HEK293 (cell line): ENCODE measurements around the gene PCBD1.

ENCODE experiments used
- CTCF ChIA-PET: fragments of 350-600 bp; formaldehyde crosslinking; extraction: SDS; loops from one replicate; lab custom pipeline; 2021; ENCODE audit warnings: antibody characterized with exemption; lab: Yijun Ruan, JAX
- POLR2A ChIA-PET: fragments of 300-600 bp; formaldehyde crosslinking; extraction: SDS; loops from one replicate; lab custom pipeline; 2020; ENCODE audit warnings: antibody characterized with exemption, inconsistent platforms; lab: Yijun Ruan, JAX
- H3K27ac ChIP-seq: fragments of 200-500 bp; sonication (Bioruptor generic); 2 replicates; pipeline ENCODE4 v1.5.1; 2014; ENCODE audit warnings: low read depth, low read length, control low read depth, inconsistent platforms; ENCODE audit errors: extremely low read depth
- H3K36me3 ChIP-seq, 2 experiments: fragments of 200-500 bp in 1 of 2; sonication (Bioruptor generic) in 1 of 2; 1 replicate in 1 of 2; 2 replicates in 1 of 2; pipeline ENCODE4 v1.5.1; 2014 to 2017; ENCODE audit warnings: inconsistent platforms in 2 of 2, low read length in 2 of 2; ENCODE audit not compliant: control insufficient read depth in 2 of 2, insufficient read depth in 1 of 2
- H3K4me1 ChIP-seq: fragments of 200-500 bp; sonication (Bioruptor generic); 2 replicates; pipeline ENCODE4 v1.5.1; 2014; ENCODE audit warnings: mild to moderate bottlenecking, low read length, inconsistent platforms; ENCODE audit not compliant: control insufficient read depth, insufficient read depth
- H3K4me3 ChIP-seq: 2 replicates; pipeline ENCODE4 v1.5.1; 2011; ENCODE audit warnings: low read depth, mild to moderate bottlenecking, control low read depth, low read length, moderate library complexity
- H3K9me3 ChIP-seq: fragments of 200-500 bp; sonication (Bioruptor generic); 2 replicates; pipeline ENCODE4 v1.5.1; 2014; ENCODE audit warnings: low read depth, low read length, inconsistent platforms; ENCODE audit not compliant: control insufficient read depth, insufficient read depth
- FEZF1 ChIP-seq: fragments of 450-650 bp; formaldehyde crosslinking; IDR thresholded peaks from 2 replicates; pipeline ENCODE4 v1.5.1; 2016; ENCODE audit warnings: missing biosample characterization, missing genetic modification characterization
- KLF10 ChIP-seq: fragments of 450-650 bp; IDR thresholded peaks from 2 replicates; pipeline ENCODE4 v1.5.1; 2018; ENCODE audit warnings: missing biosample characterization, mild to moderate bottlenecking, missing genetic modification characterization
- SCRT2 ChIP-seq: fragments of 450-650 bp; formaldehyde crosslinking; IDR thresholded peaks from 2 replicates; pipeline ENCODE4 v1.5.1; 2016; ENCODE audit warnings: missing biosample characterization, missing genetic modification characterization
- TSHZ1 ChIP-seq: fragments of 450-650 bp; formaldehyde crosslinking; IDR thresholded peaks from 2 replicates; pipeline ENCODE4 v1.5.1; 2016; ENCODE audit warnings: missing biosample characterization, missing genetic modification characterization, borderline replicate concordance
- ZBTB10 ChIP-seq: fragments of 450-650 bp; formaldehyde crosslinking; IDR thresholded peaks from 2 replicates; pipeline ENCODE4 v1.5.1; 2016; ENCODE audit warnings: missing biosample characterization, missing genetic modification characterization
- ZBTB7A ChIP-seq: fragments of 450-650 bp; formaldehyde crosslinking; IDR thresholded peaks from 2 replicates; pipeline ENCODE4 v1.5.1; 2016; ENCODE audit warnings: low read depth, missing biosample characterization, missing genetic modification characterization
- ZFP37 ChIP-seq: fragments of 450-650 bp; formaldehyde crosslinking; IDR thresholded peaks from 2 replicates; pipeline ENCODE4 v1.5.1; 2016; ENCODE audit warnings: missing biosample characterization, missing genetic modification characterization
- ZFP69B ChIP-seq: fragments of 450-650 bp; formaldehyde crosslinking; IDR thresholded peaks from 2 replicates; pipeline ENCODE4 v1.5.1; 2016; ENCODE audit warnings: missing biosample characterization, missing genetic modification characterization
- ZNF10 ChIP-seq: fragments of 450-650 bp; formaldehyde crosslinking; IDR thresholded peaks from 2 replicates; pipeline ENCODE4 v1.5.1; 2017; ENCODE audit warnings: missing biosample characterization, missing genetic modification characterization
- ZNF155 ChIP-seq: fragments of 450-650 bp; formaldehyde crosslinking; IDR thresholded peaks from 2 replicates; pipeline ENCODE4 v1.5.1; 2016; ENCODE audit warnings: missing biosample characterization, missing genetic modification characterization
- ZNF175 ChIP-seq: fragments of 450-650 bp; formaldehyde crosslinking; IDR thresholded peaks from 2 replicates; pipeline ENCODE4 v1.5.1; 2016; ENCODE audit warnings: missing biosample characterization, missing genetic modification characterization
- ZNF341 ChIP-seq: fragments of 450-650 bp; formaldehyde crosslinking; IDR thresholded peaks from 2 replicates; pipeline ENCODE4; 2016; ENCODE audit warnings: low read depth, missing biosample characterization, missing genetic modification characterization
- ZNF426 ChIP-seq: fragments of 450-650 bp; formaldehyde crosslinking; IDR thresholded peaks from 2 replicates; pipeline ENCODE4 v1.5.1; 2017; ENCODE audit warnings: missing biosample characterization, missing genetic modification characterization, mild to moderate bottlenecking, inconsistent platforms, moderate library complexity
- ZNF529 ChIP-seq: fragments of 450-650 bp; formaldehyde crosslinking; IDR thresholded peaks from 2 replicates; pipeline ENCODE4 v1.5.1; 2017; ENCODE audit warnings: missing genetic modification characterization, missing biosample characterization; ENCODE audit not compliant: insufficient replicate concordance
- ZNF677 ChIP-seq: fragments of 450-650 bp; IDR thresholded peaks from 2 replicates; pipeline ENCODE4 v1.5.0; 2018; ENCODE audit warnings: missing biosample characterization, mild to moderate bottlenecking, missing genetic modification characterization, moderate library complexity
- ZNF792 ChIP-seq: fragments of 450-650 bp; formaldehyde crosslinking; IDR thresholded peaks from 2 replicates; pipeline ENCODE4 v1.5.1; 2016; ENCODE audit warnings: missing biosample characterization, missing genetic modification characterization
- TF ChIP-seq, protein P1 (sequence below): fragments of 450-650 bp; formaldehyde crosslinking; IDR thresholded peaks from 2 replicates; pipeline ENCODE4 v1.5.1; 2016; ENCODE audit warnings: missing biosample characterization, missing genetic modification characterization
- TF ChIP-seq, protein P2 (sequence below): fragments of 450-650 bp; formaldehyde crosslinking; IDR thresholded peaks from 2 replicates; pipeline ENCODE4 v1.5.1; 2016; ENCODE audit warnings: missing biosample characterization, missing genetic modification characterization
- TF ChIP-seq, protein P3 (sequence below): fragments of 450-650 bp; formaldehyde crosslinking; IDR thresholded peaks from 2 replicates; pipeline ENCODE4 v1.5.1; 2016; ENCODE audit warnings: missing biosample characterization, missing genetic modification characterization

Gene PCBD1

DNA sequence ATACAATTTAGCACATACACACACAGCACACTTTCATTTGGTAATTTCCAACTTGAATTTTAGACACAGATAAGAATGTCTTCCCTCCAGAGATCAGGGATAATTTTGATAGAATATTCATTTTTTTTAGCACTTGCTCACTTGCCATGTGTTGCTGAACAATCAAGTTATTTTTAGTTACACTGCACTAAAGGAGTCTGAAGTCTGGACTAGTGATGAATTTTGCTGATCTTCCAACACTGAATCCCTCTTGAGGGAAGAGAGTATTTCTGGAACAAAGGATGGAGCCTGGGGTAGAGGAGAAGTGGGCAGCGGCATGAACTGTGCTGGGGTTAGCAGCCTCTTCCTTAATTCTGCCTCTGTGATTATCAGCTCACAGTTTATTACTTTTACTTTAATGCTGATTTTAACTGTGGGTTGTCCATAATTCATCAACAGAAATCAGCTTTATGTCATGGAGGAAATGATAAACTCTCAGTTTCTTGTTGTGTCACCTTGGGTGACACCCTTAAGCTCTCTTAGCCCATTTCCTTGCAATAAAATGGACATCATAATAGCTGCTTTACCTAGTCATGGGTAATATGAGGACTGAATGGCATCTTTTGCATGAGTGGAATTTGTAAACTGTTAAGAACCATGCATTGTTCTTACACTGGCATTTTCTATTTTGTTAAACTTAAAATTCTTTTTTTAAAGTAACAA lies 40.6 kb downstream of the PCBD1 start (continued):
- TF ChIP-seq TSHZ1 (tag by site-specific recombination) (no peak), SCRT2 (tag by site-specific recombination) (no peak), ZNF529 (tag by site-specific recombination) (no peak), ZNF175 (no peak), ZNF792 (no peak), ZBTB7A (tag by site-specific recombination) (no peak), ZFP69B (no peak), KLF10 (tag by site-specific recombination) (no peak), ZNF10 (tag by site-specific recombination) (no peak)
- TF ChIP-seq, protein P1, sequence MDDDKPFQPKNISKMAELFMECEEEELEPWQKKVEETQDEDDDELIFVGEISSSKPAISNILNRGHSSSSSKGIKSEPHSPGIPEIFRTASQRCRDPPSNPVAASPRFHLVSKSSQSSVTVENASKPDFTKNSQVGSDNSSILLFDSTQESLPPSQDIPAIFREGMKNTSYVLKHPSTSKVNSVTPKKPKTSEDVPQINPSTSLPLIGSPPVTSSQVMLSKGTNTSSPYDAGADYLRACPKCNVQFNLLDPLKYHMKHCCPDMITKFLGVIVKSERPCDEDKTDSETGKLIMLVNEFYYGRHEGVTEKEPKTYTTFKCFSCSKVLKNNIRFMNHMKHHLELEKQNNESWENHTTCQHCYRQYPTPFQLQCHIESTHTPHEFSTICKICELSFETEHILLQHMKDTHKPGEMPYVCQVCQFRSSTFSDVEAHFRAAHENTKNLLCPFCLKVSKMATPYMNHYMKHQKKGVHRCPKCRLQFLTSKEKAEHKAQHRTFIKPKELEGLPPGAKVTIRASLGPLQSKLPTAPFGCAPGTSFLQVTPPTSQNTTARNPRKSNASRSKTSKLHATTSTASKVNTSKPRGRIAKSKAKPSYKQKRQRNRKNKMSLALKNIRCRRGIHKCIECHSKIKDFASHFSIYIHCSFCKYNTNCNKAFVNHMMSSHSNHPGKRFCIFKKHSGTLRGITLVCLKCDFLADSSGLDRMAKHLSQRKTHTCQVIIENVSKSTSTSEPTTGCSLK (tag by site-specific recombination) = no peak
- TF ChIP-seq, protein P2, sequence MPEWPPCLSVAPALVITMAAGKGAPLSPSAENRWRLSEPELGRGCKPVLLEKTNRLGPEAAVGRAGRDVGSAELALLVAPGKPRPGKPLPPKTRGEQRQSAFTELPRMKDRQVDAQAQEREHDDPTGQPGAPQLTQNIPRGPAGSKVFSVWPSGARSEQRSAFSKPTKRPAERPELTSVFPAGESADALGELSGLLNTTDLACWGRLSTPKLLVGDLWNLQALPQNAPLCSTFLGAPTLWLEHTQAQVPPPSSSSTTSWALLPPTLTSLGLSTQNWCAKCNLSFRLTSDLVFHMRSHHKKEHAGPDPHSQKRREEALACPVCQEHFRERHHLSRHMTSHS (tag by site-specific recombination) = no peak

- Histone ChIP-seq H3K36me3 (peaks cover 7 to 32% of the 10 kb centered on the region in 2 experiments), H3K4me1 (peaks cover 3% of the 10 kb centered on the region; the same call in 1 of the 2 replicates), H3K27ac (no peak overlapping the region), H3K9me3 (no peaks in the 10 kb centered on the region), H3K4me3 (no peak overlapping the region)
- TF ChIP-seq, protein P3, sequence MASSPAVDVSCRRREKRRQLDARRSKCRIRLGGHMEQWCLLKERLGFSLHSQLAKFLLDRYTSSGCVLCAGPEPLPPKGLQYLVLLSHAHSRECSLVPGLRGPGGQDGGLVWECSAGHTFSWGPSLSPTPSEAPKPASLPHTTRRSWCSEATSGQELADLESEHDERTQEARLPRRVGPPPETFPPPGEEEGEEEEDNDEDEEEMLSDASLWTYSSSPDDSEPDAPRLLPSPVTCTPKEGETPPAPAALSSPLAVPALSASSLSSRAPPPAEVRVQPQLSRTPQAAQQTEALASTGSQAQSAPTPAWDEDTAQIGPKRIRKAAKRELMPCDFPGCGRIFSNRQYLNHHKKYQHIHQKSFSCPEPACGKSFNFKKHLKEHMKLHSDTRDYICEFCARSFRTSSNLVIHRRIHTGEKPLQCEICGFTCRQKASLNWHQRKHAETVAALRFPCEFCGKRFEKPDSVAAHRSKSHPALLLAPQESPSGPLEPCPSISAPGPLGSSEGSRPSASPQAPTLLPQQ (tag by site-specific recombination) = no peak
- TF ChIP-seq ZNF155 (tag by site-specific recombination) (no peak), ZNF341 (tag by site-specific recombination) (no peak), ZNF677 (no peak), FEZF1 (tag by site-specific recombination) (no peak), ZFP37 (tag by site-specific recombination) (no peak), ZNF426 (no peak), ZBTB10 (no peak)
- ChIA-PET POLR2A (no interaction called here), CTCF (interaction anchor here (0.6 to 0.7 kb wide), 3 partner anchors 17 to 1660 kb away, joined by 3 read pairs; no protein-coding TSS in a partner anchor)
Measured at GRCh38 chr10:70846795-70847194, 41.6 kb downstream of the PCBD1 start.
